Suprapubic skin (tissue), 4 donors: ENCODE measurements around the gene IL17RD. TPM values are rescaled to one million over a fixed set of nuclear protein-coding genes. Genes with fewer than 3 reads are reported as not detected.

Source experiments
- DNase-seq, 2 donors: peaks; one replicate each; pipeline ENCODE4 v3.0.0-alpha.2; 2019; ENCODE audit warnings: low spot score in 2 of 2
- H3K27ac ChIP-seq: fragments of 200-600 bp; sonication (generic); one replicate; pipeline ENCODE4 v1.5.1; 2019
- H3K27me3 ChIP-seq: fragments of 200-600 bp; sonication (generic); one replicate; pipeline ENCODE4 v1.5.1; 2019
- H3K36me3 ChIP-seq: fragments of 200-600 bp; sonication (generic); one replicate; pipeline ENCODE4 v1.5.1; 2019
- H3K4me1 ChIP-seq: fragments of 200-600 bp; sonication (generic); one replicate; pipeline ENCODE4 v1.5.1; 2019
- H3K4me3 ChIP-seq: fragments of 200-600 bp; sonication (generic); one replicate; pipeline ENCODE4 v1.5.1; 2019; ENCODE audit warnings: mild to moderate bottlenecking
- H3K9me3 ChIP-seq: fragments of 200-600 bp; sonication (generic); one replicate; pipeline ENCODE4 v1.5.1; 2019
- EP300 ChIP-seq: sonication (generic); formaldehyde crosslinking; IDR thresholded peaks from one replicate; pipeline ENCODE4 v1.6.1; 2017; ENCODE audit warnings: antibody characterized with exemption
- POLR2A ChIP-seq, 2 donors: fragments of 450-650 bp; IDR thresholded peaks; one replicate each; pipeline ENCODE4 v1.6.1; 2017; ENCODE audit warnings: antibody characterized with exemption in 2 of 2, mild to moderate bottlenecking in 2 of 2, moderate library complexity in 2 of 2
- POLR2AphosphoS5 ChIP-seq, 3 donors: sonication (generic); formaldehyde crosslinking; IDR thresholded peaks; one replicate each; pipeline ENCODE4 v1.6.1; 2017; ENCODE audit warnings: antibody characterized with exemption in 3 of 3
- WGBS: methylation state at CpG from one replicate; pipeline ENCODE4 v1.1.5; 2018; 5-methylcytosine and 5-hydroxymethylcytosine counted together
- total RNA-seq, 4 donors: library from RNA; depleted of rRNA; stranded (reverse); fragments of >200 nt; gene quantifications; one replicate each; pipeline ENCODE4 v1.1.0, GENCODE V29; 2016
- TF ChIP-seq, protein P1 (sequence below), 2 donors: fragments of 200-600 bp in 1 of 2; fragments of 450-650 bp in 1 of 2; sonication (generic) in 1 of 2; IDR thresholded peaks; one replicate each; pipeline ENCODE4 v1.5.1; 2016 to 2019; ENCODE audit warnings: antibody characterized with exemption in 2 of 2, mild to moderate bottlenecking in 1 of 2, moderate library complexity in 1 of 2

The IL17RD gene
- total RNA-seq, 4 donors from 2014 or later = 2.2 to 6.1 (median 3.7) TPM

DNA sequence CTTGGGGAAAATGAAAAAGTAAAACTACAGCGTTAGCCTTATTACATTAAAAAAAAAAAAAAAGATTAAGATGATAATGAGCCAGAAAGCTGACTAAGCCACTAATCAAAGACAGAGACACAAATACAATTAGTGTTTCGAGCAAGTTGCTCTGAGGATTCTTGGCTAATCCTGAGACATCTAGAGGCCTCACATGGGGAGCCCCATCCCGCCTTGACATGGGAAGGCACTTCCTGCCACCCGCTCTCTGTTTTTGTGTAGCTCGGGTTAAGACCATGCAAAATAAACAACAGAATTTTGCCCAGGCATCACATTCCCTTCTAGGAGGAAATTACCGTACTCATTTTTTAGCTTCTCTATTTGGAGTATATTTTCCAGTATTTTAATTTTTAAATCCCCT lies 19.4 kb upstream of the IL17RD start:
- no peak overlapping the region for H3K27ac ChIP-seq
- no peaks in the 10 kb centered on the region for H3K27me3 ChIP-seq
- 26% methylated on average over 6 of the region's 6 CpGs for WGBS
- H3K4me1 ChIP-seq = no peaks in the 10 kb centered on the region
- no peaks in the 10 kb centered on the region for H3K9me3 ChIP-seq
- H3K36me3 ChIP-seq = no peaks in the 10 kb centered on the region
- H3K4me3 ChIP-seq = no peak overlapping the region
- no peak for DNase-seq
- TF ChIP-seq, protein P1, sequence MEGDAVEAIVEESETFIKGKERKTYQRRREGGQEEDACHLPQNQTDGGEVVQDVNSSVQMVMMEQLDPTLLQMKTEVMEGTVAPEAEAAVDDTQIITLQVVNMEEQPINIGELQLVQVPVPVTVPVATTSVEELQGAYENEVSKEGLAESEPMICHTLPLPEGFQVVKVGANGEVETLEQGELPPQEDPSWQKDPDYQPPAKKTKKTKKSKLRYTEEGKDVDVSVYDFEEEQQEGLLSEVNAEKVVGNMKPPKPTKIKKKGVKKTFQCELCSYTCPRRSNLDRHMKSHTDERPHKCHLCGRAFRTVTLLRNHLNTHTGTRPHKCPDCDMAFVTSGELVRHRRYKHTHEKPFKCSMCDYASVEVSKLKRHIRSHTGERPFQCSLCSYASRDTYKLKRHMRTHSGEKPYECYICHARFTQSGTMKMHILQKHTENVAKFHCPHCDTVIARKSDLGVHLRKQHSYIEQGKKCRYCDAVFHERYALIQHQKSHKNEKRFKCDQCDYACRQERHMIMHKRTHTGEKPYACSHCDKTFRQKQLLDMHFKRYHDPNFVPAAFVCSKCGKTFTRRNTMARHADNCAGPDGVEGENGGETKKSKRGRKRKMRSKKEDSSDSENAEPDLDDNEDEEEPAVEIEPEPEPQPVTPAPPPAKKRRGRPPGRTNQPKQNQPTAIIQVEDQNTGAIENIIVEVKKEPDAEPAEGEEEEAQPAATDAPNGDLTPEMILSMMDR (IDR thresholded peaks at IDR 0.05) = no peak
- TF ChIP-seq POLR2AphosphoS5 (IDR thresholded peaks at IDR 0.05) (no peak), EP300 (no peak)

DNA sequence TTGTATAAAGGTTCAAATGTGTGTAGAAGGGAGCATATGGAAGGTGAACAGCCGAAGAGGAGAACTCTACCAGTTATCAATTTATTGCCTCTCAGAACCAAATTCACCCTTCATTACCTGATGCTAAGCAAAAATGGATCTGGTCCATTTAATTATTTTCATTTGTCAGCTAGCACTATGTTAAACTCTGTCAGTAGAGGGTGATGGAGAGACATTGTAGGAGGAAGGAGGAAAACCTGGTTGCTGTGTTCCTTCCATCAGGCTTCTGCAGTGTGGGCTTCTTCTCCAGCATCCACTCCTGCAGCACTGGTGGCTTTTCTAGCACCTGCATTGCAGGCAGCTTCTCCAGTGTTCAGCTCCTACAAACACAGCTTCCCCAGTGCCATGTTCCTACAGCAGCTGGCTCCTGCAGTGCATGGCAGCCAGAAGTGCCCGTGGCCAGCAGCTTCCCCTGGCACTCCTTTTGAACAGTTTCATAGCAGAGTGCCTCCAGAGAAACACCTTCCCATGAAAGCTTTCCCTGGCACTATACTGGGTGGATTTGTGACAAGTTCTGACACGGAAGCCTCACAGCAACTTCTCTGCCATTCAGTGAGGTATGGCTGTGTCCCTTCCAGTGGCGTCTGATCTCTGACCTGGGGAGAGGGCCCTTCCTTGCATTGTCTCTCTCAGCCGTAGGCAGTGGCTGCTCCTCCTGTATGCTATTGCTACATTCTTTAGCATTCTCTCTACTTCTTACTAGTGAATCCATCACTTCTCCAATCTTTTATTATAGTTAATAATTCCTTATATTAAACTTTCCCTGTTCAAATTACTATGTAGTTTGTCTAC lies 14.6 kb upstream of the IL17RD start:
- Histone ChIP-seq H3K4me3 (no peak overlapping the region), H3K36me3 (no peaks in the 10 kb centered on the region), H3K27me3 (no peaks in the 10 kb centered on the region), H3K27ac (no peak overlapping the region), H3K9me3 (no peaks in the 10 kb centered on the region), H3K4me1 (no peaks in the 10 kb centered on the region)
- 53% methylated on average over 5 of the region's 5 CpGs for WGBS
- no peak for DNase-seq
- no peak for TF ChIP-seq POLR2AphosphoS5 (IDR thresholded peaks at IDR 0.05)
- no peak for TF ChIP-seq EP300
- no peak for TF ChIP-seq POLR2A (IDR thresholded peaks at IDR 0.05)
- TF ChIP-seq, protein P1 (IDR thresholded peaks at IDR 0.05) = peak in 1 of 2 donors; percentile 15

DNA sequence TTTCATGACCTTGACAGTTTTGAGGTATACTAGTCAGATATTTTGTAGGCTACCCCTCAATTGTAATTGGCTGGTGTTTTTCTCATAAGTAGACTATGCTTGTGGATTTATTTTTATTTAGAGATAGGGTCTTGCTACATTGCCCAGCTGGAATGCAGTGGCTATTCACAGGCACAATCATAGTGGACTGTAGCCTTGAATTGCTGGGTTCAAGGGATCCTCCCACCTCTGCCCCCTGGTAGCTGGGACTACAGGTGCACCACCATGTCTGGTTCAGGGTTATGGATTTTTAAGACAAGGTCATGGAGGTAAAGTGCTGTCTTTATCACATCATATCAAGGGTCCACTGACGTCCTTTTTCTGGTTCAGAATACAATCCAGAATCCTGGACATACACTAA lies 10.9 kb upstream of the IL17RD start:
- H3K27ac ChIP-seq = no peak overlapping the region
- H3K9me3 ChIP-seq = no peaks in the 10 kb centered on the region
- TF ChIP-seq POLR2AphosphoS5 (IDR thresholded peaks at IDR 0.05) (no peak), EP300 (no peak), POLR2A (IDR thresholded peaks at IDR 0.05) (no peak)
- TF ChIP-seq, protein P1 (IDR thresholded peaks at IDR 0.05) = no peak
- DNase-seq = no peak
- H3K4me3 ChIP-seq = no peak overlapping the region
- no peaks in the 10 kb centered on the region for H3K36me3 ChIP-seq
- H3K27me3 ChIP-seq = no peaks in the 10 kb centered on the region
- 57% methylated on average over 1 of the region's 1 CpG for WGBS
- H3K4me1 ChIP-seq = no peaks in the 10 kb centered on the region

DNA sequence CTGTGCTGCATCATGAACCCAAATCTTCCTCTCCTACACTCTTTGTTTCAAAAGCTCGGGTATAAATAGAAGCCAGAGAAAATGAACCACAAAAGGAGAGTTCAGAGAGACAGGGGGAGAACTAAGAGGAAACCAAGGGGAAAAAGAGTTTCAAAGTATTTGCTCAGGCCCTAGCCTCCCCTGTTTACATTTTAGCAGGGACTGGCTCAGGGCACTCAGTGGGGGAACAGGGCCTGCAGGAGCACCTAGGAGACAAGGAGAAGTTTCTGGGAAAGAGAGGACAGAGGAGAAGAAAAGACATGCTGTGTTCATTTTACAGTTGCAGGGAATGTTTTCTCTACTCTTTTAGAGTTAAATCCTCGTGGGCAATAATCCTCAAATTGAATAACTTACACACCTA lies 8.5 kb upstream of the IL17RD start:
- Histone ChIP-seq H3K9me3 (no peaks in the 10 kb centered on the region), H3K27ac (no peak overlapping the region), H3K4me1 (peaks cover 9% of the 10 kb centered on the region), H3K27me3 (no peaks in the 10 kb centered on the region), H3K4me3 (no peak overlapping the region), H3K36me3 (no peaks in the 10 kb centered on the region)
- WGBS = 73% methylated on average over 2 of the region's 2 CpGs
- DNase-seq = no peak
- TF ChIP-seq, protein P1 (IDR thresholded peaks at IDR 0.05) = no peak
- no peak for TF ChIP-seq POLR2AphosphoS5 (IDR thresholded peaks at IDR 0.05)
- no peak for TF ChIP-seq POLR2A (IDR thresholded peaks at IDR 0.05)
- TF ChIP-seq EP300 = no peak

DNA sequence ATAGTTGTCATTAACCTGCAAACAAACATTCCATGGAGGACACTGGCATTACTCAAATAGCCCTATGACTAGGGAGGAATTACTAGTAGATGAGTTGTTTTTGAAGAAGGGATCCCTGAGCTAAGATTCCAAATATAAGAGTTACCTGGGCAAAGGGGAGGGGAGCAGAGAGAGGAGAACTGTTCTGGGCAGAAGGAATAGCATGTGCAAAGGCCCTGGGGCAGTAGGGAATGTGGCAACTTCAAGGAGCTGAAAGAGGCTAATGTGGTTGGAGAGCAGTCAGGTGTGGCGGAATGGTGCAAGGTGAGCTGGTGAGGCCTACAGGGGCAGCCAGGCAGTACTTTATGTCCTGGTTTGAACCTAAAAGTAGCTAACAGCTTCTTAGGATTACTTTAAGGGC lies 5.8 kb upstream of the IL17RD start:
- TF ChIP-seq POLR2A (IDR thresholded peaks at IDR 0.05) (no peak), POLR2AphosphoS5 (IDR thresholded peaks at IDR 0.05) (no peak), EP300 (no peak)
- TF ChIP-seq, protein P1 (IDR thresholded peaks at IDR 0.05) = no peak
- H3K27ac ChIP-seq = no peak overlapping the region
- no peaks in the 10 kb centered on the region for H3K36me3 ChIP-seq
- H3K27me3 ChIP-seq = no peaks in the 10 kb centered on the region
- peaks cover 9% of the 10 kb centered on the region for H3K4me1 ChIP-seq
- DNase-seq = no peak
- H3K9me3 ChIP-seq = no peaks in the 10 kb centered on the region
- H3K4me3 ChIP-seq = no peak overlapping the region
- 94% methylated on average over 1 of the region's 1 CpG for WGBS
